GM12878 (cell line): ENCODE data around the gene TTC1. TPM values are rescaled to one million over a fixed set of nuclear protein-coding genes. Genes with fewer than 3 reads are reported as not detected.
"Not testable (repeated sequence)": the region's sequence is repeated elsewhere in the genome, so short reads cannot be mapped to it uniquely, and the experiment has no call there.

ENCODE experiments used
- ATAC-seq: fragments of 200-7000 bp; cut with Tn5 transposase; 3 replicates; pipeline ENCODE4 v1.9.1; 2020; ENCODE audit warnings: mild to moderate bottlenecking, moderate library complexity
- BruUV-seq: library from RNA; stranded (reverse); fragments of 400-500 nt; replicated peaks from 2 replicates; lab custom pipeline; 2021; lab: Mats Ljungman, UMichigan
- CTCF ChIA-PET: fragments of 300-600 bp; sonication (Branson Sonifier 250); formaldehyde crosslinking; extraction: SDS; loops from one replicate; lab custom pipeline; 2021; ENCODE audit warnings: inconsistent platforms; lab: Yijun Ruan, JAX
- POLR2A ChIA-PET: fragments of 350-600 bp; formaldehyde crosslinking; extraction: SDS; loops from one replicate; lab custom pipeline; 2021; ENCODE audit warnings: inconsistent platforms; lab: Charles Lee
- RAD21 ChIA-PET: fragments of 300-600 bp; sonication (Branson Sonifier 250); formaldehyde crosslinking; loops from one replicate; lab custom pipeline; 2023; ENCODE audit warnings: antibody characterized with exemption; ENCODE audit not compliant: unreplicated experiment; lab: Charles Lee
- SMC1A ChIA-PET: fragments of 300-600 bp; sonication (Branson Sonifier 250); formaldehyde crosslinking; loops from one replicate; lab custom pipeline; 2023; ENCODE audit not compliant: unreplicated experiment, uncharacterized antibody; lab: Charles Lee
- DNase-seq: peaks from one replicate; pipeline ENCODE4 v3.0.0-alpha.2; 2011; ENCODE audit warnings: low read depth, low spot score
- FAIRE-seq: peaks from 3 replicates; lab custom pipeline; 2011; peaks lifted over from hg19 to GRCh38; lab: Jason Lieb, UNC
- H2AFZ ChIP-seq: 2 replicates; pipeline ENCODE4 v1.6.0; 2011; ENCODE audit warnings: low read depth, low read length, control low read depth; ENCODE audit not compliant: control insufficient read depth
- H3K27ac ChIP-seq: 2 replicates; pipeline ENCODE4 v1.5.1; 2011; ENCODE audit warnings: control low read depth; ENCODE audit not compliant: control insufficient read depth, insufficient read depth
- H3K27me3 ChIP-seq, 2 experiments: replicated peaks in 1 of 2; 2 replicates each; pipeline versions ENCODE4 v1.6.0 to v1.6.1; 2011; ENCODE audit warnings: low read length in 1 of 2; ENCODE audit not compliant: control insufficient read depth in 2 of 2, insufficient read depth in 2 of 2
- H3K36me3 ChIP-seq, 2 experiments: 2 replicates each; pipeline ENCODE4 v1.5.1; 2011; ENCODE audit warnings: low read length in 1 of 2; ENCODE audit not compliant: control insufficient read depth in 2 of 2, insufficient read depth in 2 of 2
- H3K4me1 ChIP-seq: 2 replicates; pipeline ENCODE4 v1.6.1; 2011; ENCODE audit warnings: mild to moderate bottlenecking, low read length, moderate library complexity, mixed read lengths; ENCODE audit not compliant: control insufficient read depth, insufficient read depth
- H3K4me2 ChIP-seq: 2 replicates; pipeline ENCODE4 v1.6.0; 2011; ENCODE audit warnings: control low read depth; ENCODE audit not compliant: control insufficient read depth, insufficient read depth
- H3K4me3 ChIP-seq: fragments of 200-600 bp; sonication (generic); 2 replicates; pipeline ENCODE4 v1.5.1; 2016
- H3K79me2 ChIP-seq: 2 replicates; pipeline ENCODE4 v1.6.0; 2011; ENCODE audit warnings: low read length; ENCODE audit not compliant: control insufficient read depth, insufficient read depth
- H3K9ac ChIP-seq: 2 replicates; pipeline ENCODE4 v1.8.0; 2011; ENCODE audit warnings: low read length, control low read depth, mixed read lengths; ENCODE audit not compliant: control insufficient read depth, insufficient read depth
- H3K9me3 ChIP-seq: replicated peaks from 3 replicates; pipeline ENCODE4 v1.5.1; 2011; ENCODE audit warnings: mild to moderate bottlenecking, low read length; ENCODE audit not compliant: control insufficient read depth, insufficient read depth
- H4K20me1 ChIP-seq: 2 replicates; pipeline ENCODE4 v1.6.0; 2011; ENCODE audit not compliant: control insufficient read depth, insufficient read depth
- REST ChIP-seq: IDR thresholded peaks from 2 replicates; pipeline ENCODE4 v1.6.1; 2012; ENCODE audit warnings: mild to moderate bottlenecking, low read depth, low read length
- WGBS: methylation state at CpG from one replicate; pipeline ENCODE4 v1.1.6; 2016; ENCODE audit warnings: low lambda C conversion rate; ENCODE audit not compliant: insufficient replicate concordance, insufficient coverage; ENCODE audit errors: missing lambda C conversion rate; 5-methylcytosine and 5-hydroxymethylcytosine counted together
- in situ Hi-C: fragments of 300-500 bp; cut with MboI; formaldehyde crosslinking; loops from 9 replicates; pipeline ENCODE4 v1.14.3; 2018; ENCODE audit warnings: mixed read lengths
- intact Hi-C: fragments of 100-400 bp; cut with micrococcal nuclease; formaldehyde crosslinking; loops from one replicate; pipeline ENCODE4 v1.14.2; 2022; ENCODE audit not compliant: unreplicated experiment
- polyA plus RNA-seq, 11 experiments: library from polyadenylated mRNA; depleted of rRNA in 4 of 11; unstranded in 6 of 11; stranded (reverse) in 5 of 11; fragments of >200 nt; fragmentation: Nextera tagmentation in 4 of 11; fragmentation: Illumina TruSeq in 1 of 11; extraction: Ambion mirVana in 4 of 11; extraction: Trizol in 1 of 11; gene quantifications; 1 replicate in 1 of 11; 2 replicates in 10 of 11; pipeline versions ENCODE4 v1.2.1 to v1.2.3, GENCODE V29; 2011 to 2016; ENCODE audit warnings: inconsistent platforms in 2 of 11, missing spikeins in 2 of 11, low read depth in 1 of 11
- total RNA-seq, 4 experiments: library from RNA; depleted of rRNA in 3 of 4; stranded (reverse); fragments of >200 nt in 3 of 4; fragmentation: Illumina TruSeq in 1 of 4; extraction: Trizol in 1 of 4; gene quantifications; 2 replicates each; pipeline versions ENCODE4 v1.2.1 to v1.2.3, GENCODE V29; 2013 to 2021

TTC1 gene
- total and polyA plus RNA-seq, 10 of the 15 experiments (the other 5 are each of a cell fraction or from before 2014, with no cell fraction given) = 46.6 to 160 (median 92.3) TPM

DNA sequence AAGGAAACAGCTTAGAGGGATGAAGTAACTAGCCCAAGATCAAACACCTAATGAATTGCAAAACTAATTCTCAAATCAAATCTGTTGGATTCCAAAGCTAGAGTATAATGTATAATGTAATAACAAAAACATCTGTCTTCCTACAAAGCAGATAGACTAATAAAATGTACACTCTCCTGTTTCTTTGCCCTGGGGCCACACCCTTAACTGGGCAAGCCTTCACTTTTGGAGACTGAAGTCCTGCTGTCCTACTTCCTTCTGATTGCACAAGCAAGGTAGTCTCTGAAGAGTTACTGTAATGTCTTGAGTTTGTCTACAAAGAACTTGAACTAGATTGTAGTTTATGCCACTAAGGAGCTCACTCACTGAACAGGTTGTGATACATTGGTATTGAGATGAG lies 2.5 kb downstream of the TTC1 start (continued):
- TF ChIP-seq REST = no peak

DNA sequence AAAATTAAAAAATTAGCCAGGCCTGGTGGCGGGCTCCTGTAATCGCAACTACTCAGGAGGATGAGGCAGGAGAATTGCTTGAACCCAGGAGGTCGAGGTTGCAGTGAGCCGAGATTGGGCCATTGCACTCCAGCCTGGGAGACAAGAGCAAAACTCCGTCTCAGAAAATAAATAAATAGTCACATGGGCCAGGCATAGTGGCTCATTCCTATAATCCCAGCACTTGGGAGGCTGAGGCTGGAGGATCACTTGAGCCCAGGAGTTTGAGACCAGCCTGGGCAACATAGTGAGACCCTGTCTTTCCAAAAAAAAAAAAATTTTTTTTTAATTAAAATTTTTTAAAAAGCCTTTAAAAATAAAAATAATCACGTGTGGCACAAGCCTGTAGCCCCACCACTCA lies 5.3 kb downstream of the TTC1 start:
- H3K27ac ChIP-seq, BruUV-seq, H2AFZ ChIP-seq, H3K4me1 ChIP-seq, CTCF ChIA-PET, H4K20me1 ChIP-seq, intact Hi-C loops, H3K9ac ChIP-seq, ATAC-seq, RAD21 ChIA-PET, H3K9me3 ChIP-seq, FAIRE-seq, H3K4me2 ChIP-seq, H3K27me3 ChIP-seq, in situ Hi-C loops, H3K36me3 ChIP-seq, DNase-seq, SMC1A ChIA-PET, POLR2A ChIA-PET, H3K4me3 ChIP-seq: not testable (repeated sequence)
- WGBS = 98% methylated on average over 6 of the region's 6 CpGs
- H3K79me2 ChIP-seq = peaks cover 25% of the 10 kb centered on the region
